DMS114 treated with DMSO at 0.1 percent for 48 hours (cell line): ENCODE data around the gene GPC6.

Source experiments
- DNase-seq: peaks from one replicate; lab custom pipeline; 2025; ENCODE audit not compliant: unreplicated experiment; lab: John Stamatoyannopoulos, UW

The GPC6 gene

GRCh38 chr13:93268327-93269028, 41.9 kb downstream of the GPC6 start:
- no peak for DNase-seq

GRCh38 chr13:93270769-93271742, 44.4 kb downstream of the GPC6 start:
- DNase-seq, result no peak

- no peak for DNase-seq
Measured at GRCh38 chr13:93279982-93280381, 53.4 kb downstream of the GPC6 start.

DNA sequence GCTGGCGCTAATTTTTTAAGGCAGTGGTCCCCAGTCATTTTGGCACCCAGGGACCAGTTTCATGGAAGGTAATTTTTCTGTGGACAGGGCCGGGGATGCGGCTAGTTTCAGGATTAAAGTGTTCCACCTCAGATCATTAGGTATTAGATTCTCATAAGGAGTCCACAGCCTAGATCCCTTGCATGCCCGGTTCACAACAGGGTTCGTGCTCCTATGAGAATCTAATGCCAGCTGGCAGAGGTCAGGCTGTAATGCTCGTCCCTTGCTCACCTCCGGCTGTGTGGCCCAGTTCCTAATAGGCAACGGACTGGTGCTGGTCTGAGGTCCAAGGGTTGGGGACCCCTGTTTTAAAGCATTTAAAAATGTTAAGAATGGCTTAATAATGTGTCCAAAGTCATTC, 54.1 kb downstream of the GPC6 start:
- no peak for DNase-seq

GRCh38 chr13:93283255-93283654, 56.6 kb downstream of the GPC6 start:
- DNase-seq, result no peak

DNA sequence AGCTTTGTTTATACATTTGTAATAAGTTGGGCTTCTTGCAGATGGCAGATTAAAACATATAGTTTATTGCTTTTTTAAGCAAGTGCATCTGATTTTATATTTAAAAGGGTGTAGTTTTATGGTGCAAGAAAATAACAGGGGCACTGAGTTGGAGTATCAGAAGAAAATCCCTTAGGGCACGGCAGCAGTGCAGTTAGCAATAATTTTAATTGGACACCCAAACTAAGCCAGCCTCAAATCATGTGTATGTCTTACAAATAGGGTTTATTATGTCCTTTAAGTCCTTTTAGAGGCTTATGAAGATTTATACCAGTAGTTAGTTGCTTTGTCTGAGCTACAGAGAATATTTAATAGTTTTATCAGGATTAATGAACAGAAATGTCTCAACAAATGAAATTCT, 57.5 kb downstream of the GPC6 start:
- DNase-seq, result no peak

DNA sequence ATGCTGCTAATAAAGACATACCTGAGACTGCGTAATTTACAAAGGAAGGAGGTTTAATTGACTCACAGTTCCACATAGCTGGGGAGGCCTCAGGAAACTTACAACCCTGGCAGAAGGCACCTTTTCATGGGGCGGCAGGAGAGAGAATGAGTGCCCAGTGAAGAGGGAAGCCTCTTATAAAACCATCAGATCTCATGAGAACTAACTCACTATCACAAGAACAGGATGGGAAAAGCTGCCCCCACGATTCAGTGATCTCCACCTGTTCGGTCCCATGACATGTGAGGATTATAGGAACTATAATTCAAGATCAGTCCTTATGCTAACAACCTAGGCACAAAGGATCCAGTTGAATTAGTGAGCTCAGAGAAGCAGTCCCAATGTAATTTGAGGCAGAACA, 59.4 kb downstream of the GPC6 start:
- no peak for DNase-seq

GRCh38 chr13:93289053-93289452, 62.4 kb downstream of the GPC6 start:
- no peak for DNase-seq

DNA sequence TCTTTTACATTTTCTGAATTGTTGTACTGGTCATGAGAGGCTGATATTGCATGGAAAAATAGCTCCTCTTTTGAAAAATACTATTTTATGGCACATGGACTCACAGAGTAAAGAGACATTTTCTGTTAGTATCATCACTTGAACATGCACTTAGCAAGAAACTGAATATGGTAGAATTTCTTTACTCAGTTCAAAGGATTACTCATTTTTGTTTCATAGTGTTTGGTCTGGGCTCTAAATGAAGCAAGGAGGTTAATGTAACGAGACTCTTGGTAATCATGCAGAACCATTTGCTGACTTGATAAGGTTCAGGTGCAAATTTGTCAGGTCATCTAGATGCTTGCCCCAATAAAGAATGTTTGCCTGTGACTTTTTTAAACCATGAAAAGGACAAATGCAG, 63.2 kb downstream of the GPC6 start:
- no peak for DNase-seq

DNA sequence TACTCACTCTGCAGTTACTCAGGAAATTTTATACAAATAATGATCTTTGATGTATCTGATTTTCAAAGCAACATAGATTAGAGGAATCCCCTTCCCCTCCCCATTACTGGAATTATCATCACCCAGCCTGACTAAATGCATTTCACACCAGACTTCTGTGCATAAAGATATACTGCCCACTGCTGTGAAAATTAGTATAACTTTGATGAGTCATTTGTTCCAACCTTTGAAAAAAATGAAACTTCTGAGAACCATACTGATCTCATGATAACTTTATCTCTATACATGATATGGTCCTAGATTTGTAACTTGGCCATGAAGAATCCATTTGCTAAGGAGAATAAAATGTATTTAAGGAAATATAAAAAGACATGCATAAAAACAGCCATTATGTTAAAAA, 63.9 kb downstream of the GPC6 start:
- no peak for DNase-seq

DNA sequence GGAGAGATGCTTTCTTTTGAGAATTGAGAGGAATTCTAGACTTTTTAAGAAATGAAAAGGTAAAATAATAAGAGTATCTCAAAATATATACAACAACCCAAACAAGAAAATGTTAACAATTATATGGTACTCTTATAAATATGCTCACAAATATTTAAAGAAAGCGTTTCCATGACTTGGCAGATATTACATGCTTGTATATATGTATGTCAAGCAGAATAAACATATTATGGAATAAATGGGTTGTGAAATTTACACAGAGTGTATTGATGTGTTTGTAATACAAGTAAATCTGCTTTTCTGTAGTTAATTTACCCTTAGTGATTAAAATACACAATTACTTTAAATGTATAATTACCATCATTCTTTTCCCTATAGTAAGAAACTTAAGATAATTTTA, 65.8 kb downstream of the GPC6 start:
- DNase-seq, result no peak

- DNase-seq, result no peak
Measured at GRCh38 chr13:93293710-93294109, 67.1 kb downstream of the GPC6 start.

DNA sequence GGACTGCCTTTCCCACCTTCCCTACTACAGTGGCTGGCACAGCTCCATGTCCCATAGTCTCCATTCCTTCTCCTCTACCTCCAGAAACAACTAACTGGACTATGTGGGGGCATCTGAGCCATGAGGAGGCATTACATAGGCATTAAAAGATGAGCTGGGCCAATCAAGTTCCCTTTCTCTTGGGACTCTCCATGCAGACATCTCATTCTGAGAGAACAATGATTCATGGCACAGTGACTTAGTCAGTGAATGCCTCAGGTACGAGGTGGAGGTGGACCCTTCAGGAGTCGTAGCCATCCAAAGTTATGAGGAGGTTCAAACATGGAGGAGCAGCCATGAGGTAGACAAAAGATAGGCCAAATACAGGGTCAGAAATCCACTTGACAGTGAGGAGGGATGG, 70.0 kb downstream of the GPC6 start:
- DNase-seq, result no peak

DNA sequence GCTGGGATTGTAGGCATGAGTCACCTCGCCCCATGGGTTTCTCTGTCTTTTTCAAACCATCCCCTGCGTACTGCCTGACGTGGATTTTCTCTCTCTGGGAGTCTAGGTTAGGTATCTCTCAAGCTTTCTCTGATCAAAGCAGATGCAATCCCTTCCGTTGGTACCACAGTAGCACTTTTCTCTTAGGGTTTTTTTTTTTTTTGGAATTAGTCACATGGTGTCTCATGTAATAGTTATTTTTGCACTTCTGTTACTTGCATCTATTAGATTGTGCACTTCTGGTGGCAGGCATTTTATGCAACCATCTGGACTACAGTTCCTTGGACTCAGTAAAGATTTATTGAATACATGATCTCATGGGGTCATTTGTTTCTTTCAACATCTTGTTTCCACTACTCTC, 72.1 kb downstream of the GPC6 start:
- no peak for DNase-seq

DNA sequence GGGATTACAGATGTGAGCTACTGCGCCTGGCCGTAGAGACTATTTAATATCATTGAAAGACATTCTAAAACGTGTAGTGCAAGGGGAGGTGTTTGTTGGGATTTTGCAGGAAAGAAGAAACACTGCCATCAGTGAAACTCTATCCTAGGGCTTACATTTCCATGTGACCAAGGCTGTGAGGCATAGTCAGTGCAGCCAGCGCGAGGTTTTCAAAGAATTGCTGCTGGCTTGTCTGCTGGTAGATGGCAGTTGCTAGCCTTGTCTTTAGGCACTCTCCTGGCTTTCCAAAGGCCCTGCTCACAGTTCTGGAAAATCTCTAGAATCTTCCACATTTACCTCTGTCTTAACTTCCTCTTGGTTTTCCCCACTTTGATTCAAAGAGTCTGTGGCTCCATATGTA, 77.5 kb downstream of the GPC6 start:
- no peak for DNase-seq

DNA sequence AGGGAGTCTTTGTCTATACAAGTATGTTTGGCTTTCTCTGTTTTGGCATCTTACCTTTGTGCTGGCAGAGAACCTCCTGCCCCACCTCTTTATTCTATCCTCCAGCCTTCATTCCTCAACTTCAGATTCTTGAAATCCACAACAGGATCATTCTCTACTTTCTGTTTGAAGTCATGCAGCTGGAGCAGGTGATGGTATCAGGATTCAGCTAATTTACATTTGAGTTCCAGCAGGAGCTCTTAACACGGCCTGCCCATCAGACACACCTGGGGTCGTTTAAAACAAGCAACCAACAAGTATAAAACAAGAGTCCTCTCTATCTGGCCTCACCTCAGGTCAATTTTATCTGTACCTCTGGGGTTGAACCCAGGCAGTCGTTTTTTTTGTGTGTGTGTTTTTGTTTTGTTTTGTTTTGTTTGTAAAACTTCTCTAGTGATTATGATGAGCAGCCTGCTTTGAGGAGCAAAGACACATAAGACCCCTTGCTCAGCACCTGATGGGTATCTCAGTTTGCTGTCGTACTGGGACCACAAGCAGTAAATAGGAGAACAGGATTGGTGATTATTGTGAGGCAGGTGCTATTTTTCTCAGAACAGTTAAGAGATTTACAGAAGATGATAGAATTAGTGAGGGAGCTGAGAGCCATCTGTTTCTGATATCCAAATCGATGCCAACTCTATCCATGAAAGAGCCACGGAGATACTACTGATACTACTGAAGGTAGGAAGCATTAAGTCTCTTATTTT, 78.4 kb downstream of the GPC6 start:
- no peak for DNase-seq

DNA sequence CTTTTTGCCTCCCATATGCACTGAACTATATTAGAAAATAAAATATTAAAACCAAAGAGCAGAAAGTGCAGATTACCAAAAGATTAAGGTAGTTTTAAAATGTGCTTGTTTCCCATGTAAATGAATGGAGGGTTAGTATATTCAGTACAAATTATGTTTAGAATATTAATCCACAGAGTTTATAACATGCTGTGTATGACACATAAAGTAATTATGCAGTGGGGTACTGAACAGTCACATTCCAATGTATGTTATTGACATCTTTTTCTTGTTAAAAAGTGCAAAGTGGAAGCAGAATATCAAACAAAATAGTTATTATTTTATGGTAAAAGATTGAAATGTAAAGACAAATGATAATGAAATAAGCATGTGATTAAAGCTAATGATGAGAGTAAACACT, 79.3 kb downstream of the GPC6 start:
- no peak for DNase-seq

- DNase-seq, result no peak
Measured at GRCh38 chr13:93307136-93307535, 80.5 kb downstream of the GPC6 start.

DNA sequence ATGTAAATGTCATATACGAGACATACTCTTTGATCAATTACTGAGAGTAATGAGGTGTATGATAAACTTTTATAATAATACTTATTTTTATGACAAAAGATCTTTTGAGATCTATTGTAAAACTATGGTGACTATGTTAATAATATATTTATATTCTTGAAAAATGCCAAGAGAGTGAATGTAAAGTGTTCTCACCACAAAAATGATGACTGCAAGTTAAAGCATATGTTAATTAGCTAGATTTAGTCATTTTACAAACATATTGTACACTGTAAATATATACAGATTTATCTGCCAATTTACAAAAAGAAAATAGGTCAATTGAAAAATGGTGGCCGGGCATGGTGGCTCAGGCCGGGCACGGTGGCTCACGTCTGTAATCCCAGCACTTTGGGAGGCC, 81.0 kb downstream of the GPC6 start:
- DNase-seq, result no peak

- DNase-seq, result no peak
Measured at GRCh38 chr13:93309886-93310523, 83.4 kb downstream of the GPC6 start.

GRCh38 chr13:93316841-93317240, 90.2 kb downstream of the GPC6 start:
- DNase-seq, result no peak
